ENCODE data around the gene CRYGS. TPM values are rescaled to one million over a fixed set of nuclear protein-coding genes. Genes with fewer than 3 reads are reported as not detected.

CRYGS gene
- total RNA-seq, 2 donors from 2014 or later = 3.6 to 5.9 TPM

DNA sequence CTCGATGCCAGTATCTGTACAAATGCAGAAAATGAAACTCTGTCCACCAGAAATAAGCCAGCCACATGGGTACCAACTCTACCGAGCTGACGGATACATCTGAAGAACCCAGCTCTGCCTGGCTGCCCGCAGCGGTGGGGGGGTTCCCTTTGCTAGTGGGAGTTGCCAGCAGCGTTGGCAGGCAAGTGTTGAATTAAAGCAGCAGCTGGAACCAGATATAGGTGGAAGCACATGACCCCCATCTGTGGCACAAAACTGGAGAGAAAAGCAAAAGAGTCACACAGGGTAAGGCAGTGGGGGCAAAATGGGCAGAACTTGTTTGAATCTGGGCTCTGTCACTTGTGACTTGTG, 17.9 kb downstream of the CRYGS start:
- intact Hi-C loops (cut with DNase I) = no loop called here
- ATAC-seq (no peak), DNase-seq (no peak)
- Histone ChIP-seq H3K9me3 (no peaks in the 10 kb centered on the region), H3K27me3 (no peaks in the 10 kb centered on the region), H3K4me3 (no peak overlapping the region), H3K4me1 (no peaks in the 10 kb centered on the region), H3K27ac (no peak overlapping the region), H3K36me3 (replicated peaks in 1 of 2; ENCODE audit: insufficient read depth in 1 of 2, low read depth in 2 of 2) (no peaks in the 10 kb centered on the region)
- WGBS, 2 donors = 87 to 91% methylated on average over 6 of the region's 6 CpGs
- TF ChIP-seq, protein P1, sequence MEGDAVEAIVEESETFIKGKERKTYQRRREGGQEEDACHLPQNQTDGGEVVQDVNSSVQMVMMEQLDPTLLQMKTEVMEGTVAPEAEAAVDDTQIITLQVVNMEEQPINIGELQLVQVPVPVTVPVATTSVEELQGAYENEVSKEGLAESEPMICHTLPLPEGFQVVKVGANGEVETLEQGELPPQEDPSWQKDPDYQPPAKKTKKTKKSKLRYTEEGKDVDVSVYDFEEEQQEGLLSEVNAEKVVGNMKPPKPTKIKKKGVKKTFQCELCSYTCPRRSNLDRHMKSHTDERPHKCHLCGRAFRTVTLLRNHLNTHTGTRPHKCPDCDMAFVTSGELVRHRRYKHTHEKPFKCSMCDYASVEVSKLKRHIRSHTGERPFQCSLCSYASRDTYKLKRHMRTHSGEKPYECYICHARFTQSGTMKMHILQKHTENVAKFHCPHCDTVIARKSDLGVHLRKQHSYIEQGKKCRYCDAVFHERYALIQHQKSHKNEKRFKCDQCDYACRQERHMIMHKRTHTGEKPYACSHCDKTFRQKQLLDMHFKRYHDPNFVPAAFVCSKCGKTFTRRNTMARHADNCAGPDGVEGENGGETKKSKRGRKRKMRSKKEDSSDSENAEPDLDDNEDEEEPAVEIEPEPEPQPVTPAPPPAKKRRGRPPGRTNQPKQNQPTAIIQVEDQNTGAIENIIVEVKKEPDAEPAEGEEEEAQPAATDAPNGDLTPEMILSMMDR (IDR thresholded peaks at IDR 0.05) = no peak
- no peak for TF ChIP-seq POLR2A (IDR thresholded peaks at IDR 0.05)

DNA sequence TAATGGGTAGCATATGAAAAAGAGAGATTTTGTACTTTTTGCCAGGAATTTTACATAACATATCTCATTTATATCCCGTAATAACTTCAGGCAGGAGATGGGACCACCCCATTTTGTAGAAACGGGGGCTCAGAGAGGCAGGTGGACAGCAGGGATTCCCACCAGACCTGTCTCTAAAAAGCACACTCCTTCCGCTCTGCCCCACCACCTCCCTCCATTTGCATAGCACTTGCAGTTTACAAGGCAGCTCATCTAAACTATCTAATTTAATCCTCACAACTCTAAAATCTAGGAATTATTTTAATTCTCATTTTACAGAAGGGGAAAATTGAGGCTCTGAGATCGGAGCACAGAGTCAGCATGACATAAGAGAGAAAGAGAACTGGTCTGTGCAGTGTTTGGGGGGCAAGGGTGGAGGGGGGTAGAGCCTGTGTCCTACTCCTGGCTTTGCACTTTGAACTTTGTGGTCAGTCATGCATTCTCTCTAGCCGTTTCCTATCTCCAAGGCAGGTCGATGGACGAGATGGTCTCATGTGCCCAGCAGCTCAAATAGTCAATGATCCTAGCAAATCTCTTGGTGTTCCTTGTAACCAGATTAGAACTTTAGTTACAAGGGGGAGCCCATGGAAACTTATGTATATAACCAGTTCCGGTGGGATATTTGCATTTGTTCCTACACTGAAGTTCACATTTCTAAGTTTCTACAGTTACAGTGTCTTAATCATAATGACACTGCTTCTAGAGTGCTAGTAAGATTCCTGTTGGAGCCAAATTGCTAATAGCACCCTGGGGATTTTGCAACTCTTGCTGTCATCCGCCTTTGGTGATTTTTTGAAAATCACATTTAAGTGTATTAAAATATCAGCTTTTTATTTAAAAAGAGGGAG, 18.6 kb downstream of the CRYGS start:
- no peaks in the 10 kb centered on the region for H3K36me3 ChIP-seq (replicated peaks in 1 of 2; ENCODE audit: insufficient read depth in 1 of 2, low read depth in 2 of 2)
- H3K9me3 ChIP-seq = no peaks in the 10 kb centered on the region
- ATAC-seq (no peak), DNase-seq (no peak)
- H3K27ac ChIP-seq = no peak overlapping the region
- 71 to 72% methylated on average over 9 of the region's 9 CpGs for WGBS, 2 donors
- H3K27me3 ChIP-seq = no peaks in the 10 kb centered on the region
- intact Hi-C loops (cut with DNase I) = no loop called here
- no peak overlapping the region for H3K4me3 ChIP-seq
- no peaks in the 10 kb centered on the region for H3K4me1 ChIP-seq
- TF ChIP-seq, protein P1 (IDR thresholded peaks at IDR 0.05) = no peak
- no peak for TF ChIP-seq POLR2A (IDR thresholded peaks at IDR 0.05)

GRCh38 chr3:186524616-186525015, 19.6 kb downstream of the CRYGS start:
- Histone ChIP-seq H3K36me3 (replicated peaks in 1 of 2; ENCODE audit: insufficient read depth in 1 of 2, low read depth in 2 of 2) (no peaks in the 10 kb centered on the region), H3K4me1 (no peaks in the 10 kb centered on the region), H3K27ac (no peak overlapping the region), H3K9me3 (no peaks in the 10 kb centered on the region), H3K27me3 (no peaks in the 10 kb centered on the region), H3K4me3 (no peak overlapping the region)
- no peak for ATAC-seq
- TF ChIP-seq POLR2A (IDR thresholded peaks at IDR 0.05) = no peak
- TF ChIP-seq, protein P1 (IDR thresholded peaks at IDR 0.05) = no peak
- 88 to 92% methylated on average over 6 of the region's 6 CpGs for WGBS, 2 donors
- intact Hi-C loops (cut with DNase I) = no loop called here
- no peak for DNase-seq

DNA sequence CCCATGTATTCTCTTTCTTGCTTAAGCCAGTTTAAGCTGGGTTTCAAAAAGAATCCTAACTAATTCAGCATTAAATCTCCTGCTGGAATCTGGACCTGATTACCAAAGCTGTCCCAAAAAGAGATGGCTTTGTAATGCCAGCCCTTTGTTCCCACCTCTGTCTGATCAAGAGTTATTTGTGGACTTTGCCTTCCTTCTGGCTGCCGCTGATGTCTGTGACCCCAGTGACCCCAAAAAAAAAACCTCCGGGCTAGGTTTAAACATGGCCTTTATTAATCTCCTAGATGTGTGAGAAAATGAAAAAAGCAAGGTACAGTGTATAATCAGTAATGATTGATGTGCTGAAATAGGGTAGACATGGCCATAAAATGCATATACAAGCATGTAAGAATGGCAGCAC, 20.7 kb downstream of the CRYGS start:
- no peaks in the 10 kb centered on the region for H3K27me3 ChIP-seq
- intact Hi-C loops (cut with DNase I) = no loop called here
- H3K36me3 ChIP-seq (replicated peaks in 1 of 2; ENCODE audit: insufficient read depth in 1 of 2, low read depth in 2 of 2) = no peaks in the 10 kb centered on the region
- no peak for ATAC-seq
- DNase-seq = no peak
- WGBS, 2 donors = 18 to 32% methylated on average over 2 of the region's 2 CpGs
- no peak overlapping the region for H3K4me3 ChIP-seq
- no peaks in the 10 kb centered on the region for H3K9me3 ChIP-seq
- TF ChIP-seq, protein P1 (IDR thresholded peaks at IDR 0.05) = no peak
- TF ChIP-seq POLR2A (IDR thresholded peaks at IDR 0.05) = no peak
- H3K4me1 ChIP-seq = no peaks in the 10 kb centered on the region
- no peak overlapping the region for H3K27ac ChIP-seq

- Histone ChIP-seq H3K36me3 (replicated peaks in 1 of 2; ENCODE audit: insufficient read depth in 1 of 2, low read depth in 2 of 2) (no peaks in the 10 kb centered on the region), H3K4me1 (no peaks in the 10 kb centered on the region), H3K27ac (no peak overlapping the region), H3K4me3 (no peak overlapping the region), H3K27me3 (no peaks in the 10 kb centered on the region), H3K9me3 (no peaks in the 10 kb centered on the region)
- no peak for TF ChIP-seq POLR2A (IDR thresholded peaks at IDR 0.05)
- TF ChIP-seq, protein P1 (IDR thresholded peaks at IDR 0.05) = no peak
- no peak for DNase-seq
- intact Hi-C loops (cut with DNase I) = no loop called here
- WGBS, 2 donors = 78 to 84% methylated on average over 6 of the region's 6 CpGs
- ATAC-seq = no peak
Observed at GRCh38 chr3:186523022-186523421, 21.2 kb downstream of the CRYGS start.

Measured in body of pancreas (tissue), 4 donors.